ENCODE measurements around the gene ZNF692.
"Not testable (repeated sequence)": the region's sequence is repeated elsewhere in the genome, so short reads cannot be mapped to it uniquely, and the experiment has no call there.

ZNF692 gene

GRCh38 chr1:248807067-248807737 is 51.7 kb downstream of the ZNF692 start:
- peak; percentile 17 for DNase-seq

DNA sequence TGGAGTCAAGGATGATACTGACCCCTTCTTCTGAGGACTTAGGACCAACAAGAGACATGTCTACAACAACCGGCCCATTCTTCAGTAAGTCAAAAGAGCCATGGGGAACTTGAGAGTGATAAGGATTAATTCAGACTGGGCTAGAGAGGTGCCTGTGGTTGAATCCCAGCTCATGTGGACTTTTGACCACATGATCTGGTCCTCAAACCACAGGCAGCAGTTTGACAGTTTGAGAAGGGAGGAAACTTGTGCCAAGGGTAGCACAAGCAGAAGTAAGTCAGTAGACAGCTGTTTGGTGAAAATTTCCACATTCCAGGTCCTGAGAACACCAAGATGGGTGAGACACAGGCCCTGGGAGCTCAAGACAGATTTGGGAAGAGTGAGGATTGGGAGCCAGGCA is 53.0 kb downstream of the ZNF692 start:
- DNase-seq: no peak

DNA sequence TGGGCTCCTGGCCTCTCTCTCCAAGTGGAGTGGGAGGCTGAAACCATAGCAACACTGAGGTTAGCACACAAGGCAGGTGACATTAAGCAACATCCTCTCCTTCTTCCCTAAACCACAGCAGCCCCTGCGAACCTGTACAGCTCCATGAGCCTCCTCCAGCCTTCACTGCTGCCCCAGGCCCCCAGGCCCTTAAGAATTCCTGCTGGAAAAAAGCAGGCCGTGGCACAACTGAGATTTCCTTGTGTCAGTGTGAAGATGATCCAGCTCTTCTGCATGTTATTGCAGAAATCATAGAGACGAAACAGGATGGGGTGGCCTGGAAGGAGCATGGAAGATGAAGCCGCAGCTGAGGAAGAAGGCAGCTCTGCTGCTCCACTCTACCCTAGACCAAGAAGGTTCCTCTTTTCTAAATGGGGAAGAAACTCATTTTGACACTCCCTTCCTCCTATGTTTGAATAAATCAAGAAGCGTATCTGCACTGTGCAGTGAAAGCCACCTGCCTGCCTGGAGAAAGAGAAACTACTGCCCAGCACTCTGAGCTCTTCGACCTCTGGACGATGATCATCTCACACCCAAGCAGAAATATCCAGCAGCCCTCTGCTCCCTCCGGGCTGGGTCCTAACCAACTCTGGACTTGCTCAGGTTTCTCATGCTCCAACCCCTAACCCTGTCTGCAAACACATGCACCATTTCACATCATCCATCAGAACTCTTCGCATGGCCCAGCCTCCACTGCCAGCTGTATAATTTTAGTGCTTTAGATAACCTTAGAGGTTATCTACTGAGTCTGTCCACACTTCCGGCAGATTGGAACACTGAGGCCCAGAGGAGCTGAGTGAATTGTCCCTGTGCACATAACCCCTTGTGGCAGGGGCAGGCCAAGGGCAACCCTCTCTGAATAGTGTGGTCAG is 53.9 kb downstream of the ZNF692 start:
- DNase-seq: no peak

- not testable (repeated sequence) for DNase-seq
Measured at GRCh38 chr1:248803501-248803900, 55.4 kb downstream of the ZNF692 start.

GRCh38 chr1:248802454-248802853 is 56.4 kb downstream of the ZNF692 start:
- DNase-seq: no peak

GRCh38 chr1:248800459-248800858 is 58.4 kb downstream of the ZNF692 start:
- no peak for DNase-seq

Data from NCI-H1048 (cell line).